WTC11 (cell line): ENCODE data around the gene CCDC167.

Experiments used
- IRF2 ChIP-seq: sonication (generic); formaldehyde crosslinking; IDR thresholded peaks from 2 replicates; pipeline ENCODE4 v1.8.0; 2022; ENCODE audit warnings: low read depth, missing genetic modification reagents, borderline replicate concordance
- TF ChIP-seq, protein P1 (sequence below): fragments of 200-600 bp; IDR thresholded peaks from 2 replicates; pipeline ENCODE4 v1.8.0; 2022; ENCODE audit warnings: antibody characterized with exemption
- TF ChIP-seq, protein P2 (sequence below): sonication (generic); formaldehyde crosslinking; conservative IDR thresholded peaks from 2 replicates; pipeline ENCODE4 v1.8.1; 2022; ENCODE audit warnings: mild to moderate bottlenecking, missing genetic modification reagents
- TF ChIP-seq, protein P3 (sequence below): sonication (generic); formaldehyde crosslinking; IDR thresholded peaks from 2 replicates; pipeline ENCODE4 v1.8.1; 2022; ENCODE audit warnings: low read depth, missing genetic modification reagents, borderline replicate concordance

DNA sequence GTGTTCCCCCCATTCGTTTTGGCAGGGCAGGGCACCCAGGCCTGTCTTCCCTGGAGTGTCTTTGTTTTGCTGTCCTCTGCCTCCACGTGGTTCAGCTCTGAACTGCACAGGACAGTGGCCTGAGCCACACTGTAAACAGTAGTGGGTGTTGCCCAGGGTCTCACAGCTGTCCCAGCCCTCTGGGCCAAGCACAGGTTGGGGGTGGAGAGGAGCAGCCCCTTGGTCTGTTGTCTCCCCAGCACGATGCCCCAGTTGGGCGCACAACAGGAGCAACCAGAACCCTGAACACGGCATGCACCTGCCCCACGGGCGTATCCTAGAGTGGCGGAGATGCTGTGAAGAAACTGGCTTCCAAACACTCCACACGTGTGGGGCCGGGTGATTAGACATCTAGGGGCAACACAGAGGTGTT lies 14.4 kb downstream of the CCDC167 start:
- TF ChIP-seq, protein P1, sequence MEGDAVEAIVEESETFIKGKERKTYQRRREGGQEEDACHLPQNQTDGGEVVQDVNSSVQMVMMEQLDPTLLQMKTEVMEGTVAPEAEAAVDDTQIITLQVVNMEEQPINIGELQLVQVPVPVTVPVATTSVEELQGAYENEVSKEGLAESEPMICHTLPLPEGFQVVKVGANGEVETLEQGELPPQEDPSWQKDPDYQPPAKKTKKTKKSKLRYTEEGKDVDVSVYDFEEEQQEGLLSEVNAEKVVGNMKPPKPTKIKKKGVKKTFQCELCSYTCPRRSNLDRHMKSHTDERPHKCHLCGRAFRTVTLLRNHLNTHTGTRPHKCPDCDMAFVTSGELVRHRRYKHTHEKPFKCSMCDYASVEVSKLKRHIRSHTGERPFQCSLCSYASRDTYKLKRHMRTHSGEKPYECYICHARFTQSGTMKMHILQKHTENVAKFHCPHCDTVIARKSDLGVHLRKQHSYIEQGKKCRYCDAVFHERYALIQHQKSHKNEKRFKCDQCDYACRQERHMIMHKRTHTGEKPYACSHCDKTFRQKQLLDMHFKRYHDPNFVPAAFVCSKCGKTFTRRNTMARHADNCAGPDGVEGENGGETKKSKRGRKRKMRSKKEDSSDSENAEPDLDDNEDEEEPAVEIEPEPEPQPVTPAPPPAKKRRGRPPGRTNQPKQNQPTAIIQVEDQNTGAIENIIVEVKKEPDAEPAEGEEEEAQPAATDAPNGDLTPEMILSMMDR = no peak
- TF ChIP-seq, protein P2, sequence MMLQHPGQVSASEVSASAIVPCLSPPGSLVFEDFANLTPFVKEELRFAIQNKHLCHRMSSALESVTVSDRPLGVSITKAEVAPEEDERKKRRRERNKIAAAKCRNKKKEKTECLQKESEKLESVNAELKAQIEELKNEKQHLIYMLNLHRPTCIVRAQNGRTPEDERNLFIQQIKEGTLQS (CRISPR knock-in tag) = no peak
- TF ChIP-seq IRF2 (CRISPR knock-in tag) = no peak
- TF ChIP-seq, protein P3, sequence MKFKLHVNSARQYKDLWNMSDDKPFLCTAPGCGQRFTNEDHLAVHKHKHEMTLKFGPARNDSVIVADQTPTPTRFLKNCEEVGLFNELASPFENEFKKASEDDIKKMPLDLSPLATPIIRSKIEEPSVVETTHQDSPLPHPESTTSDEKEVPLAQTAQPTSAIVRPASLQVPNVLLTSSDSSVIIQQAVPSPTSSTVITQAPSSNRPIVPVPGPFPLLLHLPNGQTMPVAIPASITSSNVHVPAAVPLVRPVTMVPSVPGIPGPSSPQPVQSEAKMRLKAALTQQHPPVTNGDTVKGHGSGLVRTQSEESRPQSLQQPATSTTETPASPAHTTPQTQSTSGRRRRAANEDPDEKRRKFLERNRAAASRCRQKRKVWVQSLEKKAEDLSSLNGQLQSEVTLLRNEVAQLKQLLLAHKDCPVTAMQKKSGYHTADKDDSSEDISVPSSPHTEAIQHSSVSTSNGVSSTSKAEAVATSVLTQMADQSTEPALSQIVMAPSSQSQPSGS (CRISPR knock-in tag) = no peak
